Left renal cortex interstitium (tissue), 4 donors: ENCODE results near the gene GSTA4. TPM values are rescaled to one million over a fixed set of nuclear protein-coding genes. Genes with fewer than 3 reads are reported as not detected.
A peak's percentile ranks its signal among the peaks of the same experiment; 100 is the strongest.
"Not testable (repeated sequence)": the region's sequence is repeated elsewhere in the genome, so short reads cannot be mapped to it uniquely, and the experiment has no call there.

ENCODE experiments used
- DNase-seq, 4 donors: peaks; one replicate each; pipeline ENCODE4 v3.0.0-alpha.2; 2013; ENCODE audit warnings: low read depth in 4 of 4, low spot score in 2 of 4, missing footprints in 1 of 4
- polyA plus RNA-seq, 4 donors: library from polyadenylated mRNA; unstranded; fragments of 120-200 nt; gene quantifications; one replicate each; pipeline ENCODE4 v1.2.1, GENCODE V29; 2013; ENCODE audit not compliant: insufficient read length in 4 of 4

Gene GSTA4
- polyA plus RNA-seq, 4 donors: 99.8 to 123 (median 114) TPM

- DNase-seq: no peak
Observed at GRCh38 chr6:53014744-53015143, 19.7 kb upstream of the GSTA4 start.

DNA sequence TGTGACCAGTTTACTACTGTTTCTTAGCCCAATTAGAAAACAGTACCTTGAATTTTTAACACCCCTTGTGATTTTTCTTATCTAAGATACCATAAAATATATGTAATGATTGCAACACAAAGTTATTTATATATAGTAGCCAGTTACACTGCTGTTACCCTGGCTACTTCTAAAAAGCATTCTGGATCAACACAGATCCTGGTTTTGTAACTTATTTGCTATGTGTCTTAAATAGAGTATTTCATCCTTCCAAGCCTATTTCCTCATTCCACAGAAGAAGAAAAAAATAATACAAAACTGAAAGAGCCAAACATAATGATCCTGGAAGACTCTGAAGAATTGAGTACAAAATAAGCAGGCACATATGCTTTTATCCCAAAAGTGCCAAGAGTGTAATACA, 19.0 kb upstream of the GSTA4 start:
- DNase-seq: no peak

DNA sequence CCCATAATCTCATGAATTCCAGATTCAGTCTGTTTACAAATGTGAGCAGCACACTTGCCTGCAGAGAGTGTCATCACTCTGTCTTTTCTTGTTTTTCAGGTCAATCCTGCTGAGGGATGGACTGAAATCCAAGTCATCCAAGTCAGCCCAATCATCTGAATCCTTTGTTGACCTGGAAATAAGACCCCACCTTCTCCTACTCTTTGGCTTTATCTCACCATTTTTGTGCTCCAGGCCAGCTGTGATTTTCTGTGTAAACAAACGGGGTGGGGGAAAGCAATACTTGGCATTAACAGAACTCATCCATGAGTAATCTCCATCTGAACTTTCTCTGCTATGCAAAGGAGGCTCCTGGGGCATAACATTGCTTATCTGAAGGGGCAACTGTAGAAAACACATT, 16.9 kb upstream of the GSTA4 start:
- no peak for DNase-seq

- DNase-seq: no peak
Observed at GRCh38 chr6:53010504-53010903, 15.4 kb upstream of the GSTA4 start.

DNA sequence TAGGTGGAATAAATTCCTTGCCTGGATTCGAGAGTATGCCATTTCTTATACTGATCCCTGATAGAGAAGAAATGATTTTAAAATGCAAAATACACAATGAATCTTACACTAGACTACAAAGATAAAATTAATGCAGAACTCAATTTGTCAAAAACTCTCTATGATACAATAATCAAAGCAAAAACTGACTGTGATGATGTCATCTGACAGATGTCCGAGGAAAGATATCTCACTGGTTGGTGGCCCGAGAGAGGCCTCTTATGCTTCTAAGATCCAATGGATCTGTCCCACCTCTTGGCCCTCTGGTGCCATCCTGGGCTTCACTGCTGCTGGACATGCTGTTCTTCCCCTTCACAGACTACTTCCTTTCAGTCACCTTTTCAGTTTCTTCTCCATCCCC, 14.4 kb upstream of the GSTA4 start:
- DNase-seq: no peak

DNA sequence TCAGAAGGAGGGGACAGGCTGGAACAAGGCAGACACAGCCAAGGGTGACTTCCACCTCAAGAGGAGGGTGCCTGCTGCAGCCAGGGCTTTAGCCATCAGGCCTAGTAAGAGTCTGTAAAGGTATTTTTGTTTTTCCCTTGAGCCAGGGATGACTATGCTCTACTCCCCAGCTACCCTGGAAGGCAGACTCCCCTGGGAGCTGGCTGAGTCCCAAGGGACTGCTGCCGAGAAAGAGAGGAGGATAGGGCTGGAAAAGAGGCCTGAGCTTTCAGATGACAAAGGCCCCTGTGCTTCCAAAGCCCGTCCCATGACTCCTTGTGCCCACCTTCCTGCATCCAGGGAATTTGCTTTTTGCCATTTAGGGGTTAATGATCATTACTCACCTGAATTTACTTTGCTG, 14.0 kb upstream of the GSTA4 start:
- no peak for DNase-seq

- not testable (repeated sequence) for DNase-seq
Observed at GRCh38 chr6:53008192-53008687, 13.2 kb upstream of the GSTA4 start.

DNA sequence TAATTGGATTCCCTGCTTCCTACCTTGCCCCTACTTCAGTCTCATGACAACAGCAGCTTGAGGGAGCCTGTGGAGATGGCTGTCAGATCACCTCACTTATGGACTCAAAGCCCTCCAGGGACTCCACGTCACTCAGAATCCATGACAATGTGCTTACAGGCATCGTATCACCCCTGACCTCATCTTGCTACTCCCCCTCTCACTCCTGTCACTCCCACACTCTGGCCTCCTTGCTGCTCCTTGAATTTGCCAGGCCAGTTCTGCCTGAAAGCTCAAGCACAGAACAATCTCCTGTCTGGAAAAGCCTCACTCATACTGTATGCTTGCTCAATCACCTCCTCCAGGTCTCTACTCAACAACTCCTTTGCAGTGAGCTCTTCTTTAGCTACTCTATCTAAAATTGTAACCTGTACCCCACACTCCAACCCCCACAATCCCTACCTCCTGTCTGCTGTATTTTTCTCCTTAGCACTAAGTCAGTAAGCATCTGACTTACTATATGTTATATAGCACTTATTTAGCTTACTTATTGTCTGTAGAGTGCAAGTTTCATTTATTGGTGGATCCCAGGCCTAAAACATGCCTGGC, 10.7 kb upstream of the GSTA4 start:
- peak in 1 of 4 donors; percentile 3 for DNase-seq

DNA sequence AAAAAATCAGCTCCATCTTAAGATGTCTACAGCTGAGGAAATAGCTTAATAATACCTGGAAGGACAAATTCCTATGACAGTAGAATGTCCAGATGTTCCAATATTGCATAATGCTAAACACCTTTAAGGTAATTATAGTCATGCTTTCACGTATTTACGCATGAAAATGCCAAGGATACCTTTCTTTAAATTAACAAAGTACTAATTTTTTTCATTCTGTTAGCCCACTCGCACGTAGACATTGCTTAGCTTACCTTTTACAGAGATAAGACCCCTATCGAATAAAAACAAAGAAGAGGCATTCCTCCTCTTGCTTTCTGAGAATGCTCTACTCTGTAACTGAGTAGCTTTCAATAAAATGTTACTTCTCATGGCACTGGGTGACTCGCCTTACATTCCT, 4.4 kb upstream of the GSTA4 start:
- DNase-seq: no peak

DNA sequence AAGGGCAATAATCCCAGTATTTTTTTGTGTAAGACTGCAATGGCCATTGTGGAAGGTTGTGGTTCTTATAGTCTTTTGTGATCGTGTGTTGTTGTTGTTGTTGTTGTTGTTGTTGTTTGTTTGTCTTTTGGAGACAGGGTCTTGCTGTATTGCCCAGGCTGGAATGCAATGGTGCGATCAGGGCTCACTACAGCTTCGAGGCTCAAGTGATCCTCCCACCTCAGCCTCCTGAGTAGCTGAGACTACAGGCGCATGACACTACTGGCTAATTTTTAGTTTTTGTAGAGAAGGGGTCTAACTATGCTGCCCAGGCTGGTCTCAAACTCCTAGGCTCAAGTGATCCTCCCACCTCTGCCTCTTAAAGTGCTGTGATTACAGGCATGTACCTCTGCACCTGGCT, 3.5 kb upstream of the GSTA4 start:
- DNase-seq: no peak

- peak in 3 of 4 donors; percentile 26 to 59 (median 28) for DNase-seq
Observed at GRCh38 chr6:52995913-52996645, 995 bp upstream of the GSTA4 start.

DNA sequence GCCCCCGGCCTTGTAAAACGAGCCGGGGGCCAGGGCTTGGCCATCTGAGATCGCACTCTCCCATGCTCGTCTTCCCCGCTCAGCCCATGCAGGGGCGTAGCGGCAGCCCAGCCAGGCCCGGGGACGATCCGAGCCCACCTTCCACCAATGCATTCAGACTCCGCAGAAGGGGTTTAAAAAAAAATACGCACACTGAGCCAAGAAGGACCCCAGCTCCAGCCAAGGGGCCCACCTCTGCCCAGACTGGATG, 320 bp downstream of the GSTA4 start:
- DNase-seq: peak in 1 of 4 donors; percentile 91

- peak; percentile 53 to 81 (median 60) for DNase-seq
Observed at GRCh38 chr6:52994031-52994838, 849 bp downstream of the GSTA4 start.

GRCh38 chr6:52992980-52993920, 1.8 kb downstream of the GSTA4 start:
- peak in 1 of 4 donors; percentile 7 for DNase-seq

- DNase-seq: no peak
Observed at GRCh38 chr6:52990342-52990741, 4.7 kb downstream of the GSTA4 start.

DNA sequence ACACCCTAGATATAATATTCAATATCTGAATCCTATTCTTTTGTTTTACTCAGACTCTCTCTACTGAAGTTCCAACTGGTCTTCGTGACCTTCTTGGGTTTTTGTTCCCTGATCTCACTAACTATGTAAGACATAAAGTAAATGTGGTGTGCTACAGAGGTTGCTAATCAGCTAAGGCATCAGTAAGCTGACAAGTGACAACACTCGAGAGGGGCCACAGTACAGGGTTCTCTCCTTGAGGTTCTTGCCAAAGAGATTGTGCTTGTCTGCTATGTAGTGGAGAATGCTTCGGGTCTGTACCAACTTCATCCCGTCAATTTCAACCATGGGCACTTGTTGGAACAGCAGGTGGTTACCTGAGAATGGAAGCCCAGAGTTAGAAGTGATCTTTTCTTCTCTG, 9.9 kb downstream of the GSTA4 start:
- DNase-seq: no peak

- DNase-seq: no peak
Observed at GRCh38 chr6:52984247-52984646, 10.8 kb downstream of the GSTA4 start.

GRCh38 chr6:52983159-52983848, 11.8 kb downstream of the GSTA4 start:
- no peak for DNase-seq

GRCh38 chr6:52982680-52983079, 12.4 kb downstream of the GSTA4 start:
- no peak for DNase-seq
